ENCODE results near the gene TAS2R38. TPM values are rescaled to one million over a fixed set of nuclear protein-coding genes. Genes with fewer than 3 reads are reported as not detected.

The TAS2R38 gene
- total RNA-seq, result not detected

- peaks cover 10% of the 10 kb centered on the region for H3K4me1 Mint-ChIP-seq
- no peaks in the 10 kb centered on the region for H3K36me3 Mint-ChIP-seq
- no peak within 1 kb of the TSS for H3K27ac Mint-ChIP-seq
- DNase-seq, result no peak
- H3K27me3 Mint-ChIP-seq, result no peaks in the 10 kb centered on the region
- no peaks in the 10 kb centered on the region for H3K9me3 Mint-ChIP-seq
- no peak within 1 kb of the TSS for H3K4me3 Mint-ChIP-seq
Observed at GRCh38 chr7:141973673-141974072, at the start of gene TAS2R38. TAS2R38 (minus strand) TSS chr7:141973773; CDS start chr7:141973689, 84 bp downstream.

GRCh38 chr7:142018154-142018553, 44.6 kb upstream of the TAS2R38 start:
- no peaks in the 10 kb centered on the region for H3K36me3 Mint-ChIP-seq
- no peak overlapping the region for H3K27ac Mint-ChIP-seq
- DNase-seq, result no peak
- no peak overlapping the region for H3K4me3 Mint-ChIP-seq
- H3K27me3 Mint-ChIP-seq, result peaks cover 4% of the 10 kb centered on the region
- H3K9me3 Mint-ChIP-seq, result no peaks in the 10 kb centered on the region
- no peaks in the 10 kb centered on the region for H3K4me1 Mint-ChIP-seq

GRCh38 chr7:142017451-142017850, 43.9 kb upstream of the TAS2R38 start:
- H3K27ac Mint-ChIP-seq, result no peak overlapping the region

GRCh38 chr7:142012825-142013511, 39.4 kb upstream of the TAS2R38 start:
- no peak overlapping the region for H3K4me3 Mint-ChIP-seq
- peaks cover 4% of the 10 kb centered on the region for H3K27me3 Mint-ChIP-seq
- no peak overlapping the region for H3K27ac Mint-ChIP-seq
- H3K36me3 Mint-ChIP-seq, result no peaks in the 10 kb centered on the region
- no peaks in the 10 kb centered on the region for H3K9me3 Mint-ChIP-seq
- DNase-seq, result no peak
- no peaks in the 10 kb centered on the region for H3K4me1 Mint-ChIP-seq

More at GRCh38 chr7:142017451-142017850, 43.9 kb upstream of the TAS2R38 start:
- Mint-ChIP-seq H3K4me3 (no peak overlapping the region), H3K4me1 (no peaks in the 10 kb centered on the region), H3K27me3 (peaks cover 4% of the 10 kb centered on the region), H3K9me3 (no peaks in the 10 kb centered on the region), H3K36me3 (no peaks in the 10 kb centered on the region)
- no peak for DNase-seq

- Mint-ChIP-seq H3K27me3 (no peaks in the 10 kb centered on the region), H3K4me1 (no peaks in the 10 kb centered on the region), H3K4me3 (no peak overlapping the region), H3K36me3 (no peaks in the 10 kb centered on the region), H3K9me3 (no peaks in the 10 kb centered on the region), H3K27ac (no peak overlapping the region)
- DNase-seq, result no peak
Observed at GRCh38 chr7:142010952-142011548, 37.5 kb upstream of the TAS2R38 start.

- Mint-ChIP-seq H3K27ac (no peak overlapping the region), H3K4me3 (no peak overlapping the region), H3K36me3 (no peaks in the 10 kb centered on the region), H3K4me1 (no peaks in the 10 kb centered on the region), H3K9me3 (no peaks in the 10 kb centered on the region), H3K27me3 (no peaks in the 10 kb centered on the region)
- DNase-seq, result no peak
Observed at GRCh38 chr7:142009187-142009586, 35.6 kb upstream of the TAS2R38 start.

GRCh38 chr7:142006577-142006976, 33.0 kb upstream of the TAS2R38 start:
- Mint-ChIP-seq H3K27me3 (peaks cover 6% of the 10 kb centered on the region), H3K4me3 (no peak overlapping the region), H3K4me1 (no peaks in the 10 kb centered on the region), H3K9me3 (no peaks in the 10 kb centered on the region), H3K27ac (no peak overlapping the region), H3K36me3 (no peaks in the 10 kb centered on the region)
- DNase-seq, result no peak

GRCh38 chr7:142002179-142002578, 28.6 kb upstream of the TAS2R38 start:
- no peaks in the 10 kb centered on the region for H3K4me1 Mint-ChIP-seq
- peaks cover 9% of the 10 kb centered on the region for H3K27me3 Mint-ChIP-seq
- H3K27ac Mint-ChIP-seq, result no peak overlapping the region
- no peak for DNase-seq
- no peak overlapping the region for H3K4me3 Mint-ChIP-seq
- H3K9me3 Mint-ChIP-seq, result peaks cover 2% of the 10 kb centered on the region
- H3K36me3 Mint-ChIP-seq, result no peaks in the 10 kb centered on the region

- no peak overlapping the region for H3K4me3 Mint-ChIP-seq
- H3K27ac Mint-ChIP-seq, result no peak overlapping the region
- H3K4me1 Mint-ChIP-seq, result no peaks in the 10 kb centered on the region
Observed at GRCh38 chr7:142001163-142001874, 27.7 kb upstream of the TAS2R38 start.

GRCh38 chr7:142000244-142000643, 26.7 kb upstream of the TAS2R38 start:
- H3K27ac Mint-ChIP-seq, result no peak overlapping the region
- H3K36me3 Mint-ChIP-seq, result no peaks in the 10 kb centered on the region
- no peaks in the 10 kb centered on the region for H3K4me1 Mint-ChIP-seq
- H3K27me3 Mint-ChIP-seq, result peaks cover 9% of the 10 kb centered on the region
- no peak overlapping the region for H3K4me3 Mint-ChIP-seq
- no peak for DNase-seq
- peaks cover 2% of the 10 kb centered on the region for H3K9me3 Mint-ChIP-seq

More at GRCh38 chr7:142001163-142001874, 27.7 kb upstream of the TAS2R38 start:
- no peak for DNase-seq
- H3K36me3 Mint-ChIP-seq, result no peaks in the 10 kb centered on the region
- peaks cover 2% of the 10 kb centered on the region for H3K9me3 Mint-ChIP-seq
- H3K27me3 Mint-ChIP-seq, result peaks cover 9% of the 10 kb centered on the region

- Mint-ChIP-seq H3K9me3 (peaks cover 2% of the 10 kb centered on the region), H3K36me3 (no peaks in the 10 kb centered on the region)
Observed at GRCh38 chr7:141999058-141999623, 25.6 kb upstream of the TAS2R38 start.

GRCh38 chr7:141993354-141993753, 19.8 kb upstream of the TAS2R38 start:
- H3K4me1 Mint-ChIP-seq, result peaks cover 2% of the 10 kb centered on the region
- no peaks in the 10 kb centered on the region for H3K27me3 Mint-ChIP-seq
- H3K36me3 Mint-ChIP-seq, result no peaks in the 10 kb centered on the region
- DNase-seq, result no peak
- H3K4me3 Mint-ChIP-seq, result no peak overlapping the region
- peaks cover 2% of the 10 kb centered on the region for H3K9me3 Mint-ChIP-seq
- no peak overlapping the region for H3K27ac Mint-ChIP-seq

More at GRCh38 chr7:141999058-141999623, 25.6 kb upstream of the TAS2R38 start:
- Mint-ChIP-seq H3K4me1 (no peaks in the 10 kb centered on the region), H3K27ac (no peak overlapping the region), H3K4me3 (no peak overlapping the region), H3K27me3 (peaks cover 9% of the 10 kb centered on the region)
- DNase-seq, result no peak

- H3K27ac Mint-ChIP-seq, result no peak overlapping the region
- DNase-seq, result no peak
- no peaks in the 10 kb centered on the region for H3K9me3 Mint-ChIP-seq
- H3K4me3 Mint-ChIP-seq, result no peak overlapping the region
- no peaks in the 10 kb centered on the region for H3K36me3 Mint-ChIP-seq
- H3K4me1 Mint-ChIP-seq, result peaks cover 2% of the 10 kb centered on the region
- H3K27me3 Mint-ChIP-seq, result no peaks in the 10 kb centered on the region
Observed at GRCh38 chr7:141992688-141993087, 19.1 kb upstream of the TAS2R38 start.

- Mint-ChIP-seq H3K4me1 (peaks cover 2% of the 10 kb centered on the region), H3K9me3 (no peaks in the 10 kb centered on the region), H3K27ac (no peak overlapping the region), H3K27me3 (no peaks in the 10 kb centered on the region), H3K36me3 (no peaks in the 10 kb centered on the region), H3K4me3 (no peak overlapping the region)
- no peak for DNase-seq
Observed at GRCh38 chr7:141992156-141992555, 18.6 kb upstream of the TAS2R38 start.

GRCh38 chr7:141991140-141991539, 17.6 kb upstream of the TAS2R38 start:
- no peak overlapping the region for H3K27ac Mint-ChIP-seq
- peaks cover 2% of the 10 kb centered on the region for H3K4me1 Mint-ChIP-seq
- no peaks in the 10 kb centered on the region for H3K27me3 Mint-ChIP-seq
- H3K4me3 Mint-ChIP-seq, result no peak overlapping the region
- no peak for DNase-seq
- H3K36me3 Mint-ChIP-seq, result no peaks in the 10 kb centered on the region
- no peaks in the 10 kb centered on the region for H3K9me3 Mint-ChIP-seq
